IPS-20b (cell line): ENCODE measurements around the gene AKT1S1.

Experiments
- H3K27ac ChIP-seq: one replicate; pipeline ENCODE4 v1.5.1; 2013; ENCODE audit warnings: low read length
- H3K27me3 ChIP-seq: 2 replicates; pipeline ENCODE4 v1.6.1; 2013; ENCODE audit warnings: mild to moderate bottlenecking, low read length, inconsistent platforms; ENCODE audit not compliant: insufficient read depth
- H3K36me3 ChIP-seq: 2 replicates; pipeline ENCODE4 v1.6.1; 2013; ENCODE audit warnings: low read depth, mild to moderate bottlenecking, inconsistent platforms, low read length, moderate library complexity; ENCODE audit not compliant: insufficient read depth
- H3K4me1 ChIP-seq: 2 replicates; pipeline ENCODE4 v1.6.1; 2013; ENCODE audit warnings: mild to moderate bottlenecking, control low read depth, inconsistent platforms, low read length, moderate library complexity; ENCODE audit not compliant: insufficient read depth
- H3K4me3 ChIP-seq: 2 replicates; pipeline ENCODE4 v1.5.1; 2013; ENCODE audit warnings: mild to moderate bottlenecking, low read length, inconsistent platforms
- H3K9ac ChIP-seq: 2 replicates; pipeline ENCODE4 v1.6.1; 2013; ENCODE audit warnings: low read depth, mild to moderate bottlenecking, inconsistent platforms, low read length, moderate library complexity
- H3K9me3 ChIP-seq: 2 replicates; pipeline ENCODE4 v1.6.1; 2013; ENCODE audit warnings: mild to moderate bottlenecking, low read depth, low read length, inconsistent platforms; ENCODE audit not compliant: insufficient read depth

The AKT1S1 gene

DNA sequence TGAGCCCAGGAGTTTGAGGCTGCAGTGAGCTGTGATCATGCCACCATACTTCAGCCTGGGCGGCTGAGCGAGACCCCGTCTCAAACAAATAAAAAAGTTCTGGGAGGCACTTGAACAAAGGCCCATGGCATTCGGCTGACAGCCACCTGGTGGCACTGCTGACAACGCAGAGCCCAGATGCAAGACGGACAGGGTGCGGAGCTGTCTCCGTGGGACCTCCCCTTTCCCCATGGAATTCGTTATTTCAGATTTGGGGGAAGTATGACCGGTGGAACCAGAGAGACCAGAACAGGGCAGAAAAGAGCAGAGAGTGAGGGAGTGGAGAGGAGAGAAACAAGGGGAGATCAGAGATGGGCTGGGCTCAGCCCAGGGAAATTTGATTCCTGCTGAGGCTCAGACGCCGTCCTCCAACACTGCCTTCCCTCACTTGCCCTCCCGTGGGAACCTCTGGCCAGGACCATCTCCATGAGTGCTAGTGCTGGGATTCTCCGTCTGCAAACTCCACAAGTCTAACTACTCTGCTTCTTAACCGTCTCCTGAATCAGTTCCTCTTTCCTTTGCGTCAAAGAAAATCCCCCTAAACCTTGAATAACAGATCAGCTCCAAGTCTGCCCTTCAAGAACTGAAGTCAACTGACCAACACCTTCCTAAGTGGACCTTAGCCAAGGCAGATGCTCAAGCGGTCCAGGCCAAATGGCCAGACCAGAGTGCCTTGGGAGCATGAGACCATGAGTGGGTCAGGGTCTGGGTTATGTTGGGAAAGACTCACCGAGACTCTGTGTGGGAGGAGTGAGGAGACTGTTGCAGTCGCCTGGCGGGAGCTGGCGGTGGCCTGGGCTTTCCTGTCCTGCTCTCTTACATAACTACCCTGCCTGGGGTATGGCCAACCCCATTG lies 39.9 kb upstream of the AKT1S1 start:
- peaks cover 78% of the 10 kb centered on the region for H3K36me3 ChIP-seq
- H3K27me3 ChIP-seq = no peaks in the 10 kb centered on the region
- H3K27ac ChIP-seq = no peak overlapping the region
- H3K9ac ChIP-seq = no peak overlapping the region
- H3K9me3 ChIP-seq = no peaks in the 10 kb centered on the region
- H3K4me3 ChIP-seq = no peak overlapping the region
- peaks cover 3% of the 10 kb centered on the region; the same call in 1 of the 2 replicates for H3K4me1 ChIP-seq

DNA sequence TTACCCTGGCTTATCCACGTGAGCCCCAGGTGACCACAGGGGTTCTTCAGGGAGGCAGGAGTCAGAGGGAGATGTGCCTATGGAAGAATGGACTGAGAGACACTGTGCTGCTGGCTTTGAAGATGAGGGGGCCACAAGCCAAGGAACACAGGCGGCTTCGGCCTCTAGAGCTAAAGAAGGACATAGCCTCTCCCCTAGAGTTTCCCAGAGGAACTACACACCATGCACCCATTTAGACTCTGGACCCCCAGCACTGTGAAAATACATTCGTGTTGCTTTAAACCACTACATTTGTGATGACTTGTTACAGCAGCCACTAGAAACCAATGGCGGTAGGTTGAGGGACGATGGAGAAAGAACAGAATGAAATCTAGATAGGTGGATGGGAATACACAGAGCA lies 38.1 kb upstream of the AKT1S1 start:
- peaks cover 75% of the 10 kb centered on the region for H3K36me3 ChIP-seq
- no peak overlapping the region for H3K9ac ChIP-seq
- H3K27ac ChIP-seq = no peak overlapping the region
- H3K27me3 ChIP-seq = no peaks in the 10 kb centered on the region
- no peak overlapping the region for H3K4me3 ChIP-seq
- H3K9me3 ChIP-seq = no peaks in the 10 kb centered on the region
- H3K4me1 ChIP-seq = no peaks in the 10 kb centered on the region

DNA sequence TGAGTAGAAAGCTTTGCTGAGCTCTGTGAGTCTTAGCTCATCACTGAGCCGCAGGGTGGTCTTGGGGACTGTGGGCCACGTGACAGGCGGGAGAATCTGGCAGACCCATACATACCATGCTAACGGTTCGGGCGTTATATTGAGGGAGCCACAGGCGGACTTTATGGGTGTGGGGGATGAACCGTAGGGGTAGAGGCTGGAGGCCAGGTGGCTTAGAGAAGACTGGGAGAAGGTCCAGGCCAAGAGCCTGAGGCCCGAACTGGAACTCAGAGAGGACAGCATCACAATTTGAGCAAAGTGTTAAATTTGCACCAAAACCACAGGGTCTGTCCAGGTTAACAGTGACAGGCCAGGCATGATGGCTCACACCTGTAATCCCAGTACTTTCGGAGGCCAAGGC lies 36.6 kb upstream of the AKT1S1 start:
- no peak overlapping the region for H3K9ac ChIP-seq
- H3K27ac ChIP-seq = no peak overlapping the region
- no peaks in the 10 kb centered on the region for H3K4me1 ChIP-seq
- H3K27me3 ChIP-seq = no peaks in the 10 kb centered on the region
- H3K9me3 ChIP-seq = no peaks in the 10 kb centered on the region
- H3K36me3 ChIP-seq = peaks cover 83% of the 10 kb centered on the region
- no peak overlapping the region for H3K4me3 ChIP-seq

DNA sequence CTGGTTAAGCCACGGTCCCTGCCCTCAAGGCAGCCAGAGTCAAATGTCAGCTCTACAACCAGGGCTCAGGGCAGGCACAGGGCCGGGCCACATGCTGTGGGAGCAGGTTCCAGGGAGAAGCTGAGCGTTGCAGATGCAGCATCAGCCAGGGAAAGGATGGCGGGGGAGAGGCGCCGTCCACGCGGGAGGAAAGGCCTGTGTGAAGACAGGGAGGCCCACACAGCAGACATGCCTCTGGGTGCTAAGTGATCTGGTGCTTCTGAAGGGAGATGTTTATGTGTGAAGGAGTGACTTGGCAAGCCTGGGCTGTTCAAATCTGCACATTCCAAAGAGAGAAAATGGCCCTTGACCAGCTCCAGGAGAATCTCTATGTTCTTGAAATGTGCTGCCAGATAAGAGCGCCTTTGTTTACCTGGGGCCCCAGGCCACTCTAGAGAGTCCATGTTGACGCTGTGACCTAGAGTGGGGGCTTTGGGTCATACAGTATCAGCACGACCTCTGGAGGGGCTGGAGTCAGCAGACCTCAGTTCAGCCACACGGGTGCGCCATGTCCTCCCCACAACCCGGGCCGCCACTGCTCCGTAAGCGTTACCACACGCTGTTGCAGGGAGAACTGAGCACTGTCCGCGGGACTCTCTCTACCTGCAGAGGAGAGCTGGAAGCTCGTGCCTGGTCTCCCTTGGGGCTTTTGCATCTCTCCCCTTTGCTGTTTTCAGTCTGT lies 36.0 kb upstream of the AKT1S1 start:
- H3K27ac ChIP-seq = no peak overlapping the region
- no peak overlapping the region for H3K9ac ChIP-seq
- H3K27me3 ChIP-seq = no peaks in the 10 kb centered on the region
- H3K9me3 ChIP-seq = no peaks in the 10 kb centered on the region
- no peaks in the 10 kb centered on the region for H3K4me1 ChIP-seq
- H3K4me3 ChIP-seq = no peak overlapping the region
- H3K36me3 ChIP-seq = peaks cover 84% of the 10 kb centered on the region

DNA sequence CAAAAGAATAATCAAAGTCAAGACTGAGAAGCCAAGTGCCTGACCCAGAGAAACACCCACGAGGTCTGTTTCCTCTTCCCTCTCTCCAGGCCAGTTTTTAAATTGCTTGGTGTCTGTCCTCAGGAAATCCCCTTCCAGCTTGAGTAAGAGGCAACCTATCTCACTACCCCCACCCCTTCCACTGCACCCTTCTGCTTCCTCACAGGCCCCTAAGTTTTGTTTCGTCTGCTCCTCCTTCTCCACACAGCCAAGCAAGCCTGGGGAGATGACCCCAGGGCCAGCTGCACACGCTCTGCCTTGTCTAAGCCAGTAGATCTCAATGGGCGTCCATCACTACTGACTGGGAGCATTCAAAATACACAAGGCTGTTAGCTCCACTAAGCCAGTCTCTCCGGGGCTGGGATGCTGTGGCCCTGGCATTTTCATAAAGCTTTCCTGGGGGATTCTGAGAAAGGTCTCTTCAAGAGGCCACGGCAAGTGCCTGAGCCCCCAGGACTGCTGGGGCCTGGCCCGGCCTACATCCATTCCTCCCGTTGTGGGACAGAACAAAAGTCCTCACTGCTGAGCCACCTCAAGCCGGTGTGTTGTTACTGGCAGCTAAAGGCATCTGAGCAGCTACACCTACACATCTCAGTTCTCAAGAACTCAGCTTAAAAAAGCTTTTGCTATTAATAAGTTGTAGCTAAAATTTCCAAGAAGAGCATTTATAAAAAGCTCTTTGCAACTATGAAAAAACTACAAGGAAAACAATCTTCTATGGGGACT lies 34.4 kb upstream of the AKT1S1 start:
- Histone ChIP-seq H3K9me3 (no peaks in the 10 kb centered on the region), H3K36me3 (peaks cover 88% of the 10 kb centered on the region), H3K27me3 (no peaks in the 10 kb centered on the region), H3K9ac (no peak overlapping the region), H3K27ac (no peak overlapping the region), H3K4me3 (no peak overlapping the region), H3K4me1 (peaks cover 4% of the 10 kb centered on the region; the same call in 1 of the 2 replicates)

DNA sequence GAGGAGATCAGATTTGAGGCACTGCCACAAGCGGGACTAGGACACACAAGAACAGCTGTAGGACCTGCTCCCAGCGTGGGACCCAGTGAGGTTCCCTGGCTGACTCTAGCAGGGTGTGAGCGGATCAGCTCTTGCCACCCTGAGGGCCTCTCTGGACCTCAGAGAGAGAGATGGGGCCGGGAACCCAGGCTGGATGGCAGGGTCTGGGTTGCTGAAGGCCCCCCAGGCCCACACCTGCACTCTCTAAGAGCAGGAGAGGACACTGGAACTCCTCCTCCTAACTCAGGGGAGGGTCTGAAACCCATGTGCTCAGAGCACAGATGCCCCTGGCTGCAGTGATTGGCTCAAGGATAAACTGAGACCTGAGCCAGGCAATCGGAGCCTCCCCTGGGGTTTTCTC lies 33.0 kb upstream of the AKT1S1 start:
- no peak overlapping the region for H3K4me3 ChIP-seq
- peaks cover 78% of the 10 kb centered on the region for H3K36me3 ChIP-seq
- no peak overlapping the region for H3K9ac ChIP-seq
- peaks cover 7% of the 10 kb centered on the region; the same call in 1 of the 2 replicates for H3K4me1 ChIP-seq
- no peaks in the 10 kb centered on the region for H3K9me3 ChIP-seq
- H3K27ac ChIP-seq = no peak overlapping the region
- H3K27me3 ChIP-seq = no peaks in the 10 kb centered on the region

DNA sequence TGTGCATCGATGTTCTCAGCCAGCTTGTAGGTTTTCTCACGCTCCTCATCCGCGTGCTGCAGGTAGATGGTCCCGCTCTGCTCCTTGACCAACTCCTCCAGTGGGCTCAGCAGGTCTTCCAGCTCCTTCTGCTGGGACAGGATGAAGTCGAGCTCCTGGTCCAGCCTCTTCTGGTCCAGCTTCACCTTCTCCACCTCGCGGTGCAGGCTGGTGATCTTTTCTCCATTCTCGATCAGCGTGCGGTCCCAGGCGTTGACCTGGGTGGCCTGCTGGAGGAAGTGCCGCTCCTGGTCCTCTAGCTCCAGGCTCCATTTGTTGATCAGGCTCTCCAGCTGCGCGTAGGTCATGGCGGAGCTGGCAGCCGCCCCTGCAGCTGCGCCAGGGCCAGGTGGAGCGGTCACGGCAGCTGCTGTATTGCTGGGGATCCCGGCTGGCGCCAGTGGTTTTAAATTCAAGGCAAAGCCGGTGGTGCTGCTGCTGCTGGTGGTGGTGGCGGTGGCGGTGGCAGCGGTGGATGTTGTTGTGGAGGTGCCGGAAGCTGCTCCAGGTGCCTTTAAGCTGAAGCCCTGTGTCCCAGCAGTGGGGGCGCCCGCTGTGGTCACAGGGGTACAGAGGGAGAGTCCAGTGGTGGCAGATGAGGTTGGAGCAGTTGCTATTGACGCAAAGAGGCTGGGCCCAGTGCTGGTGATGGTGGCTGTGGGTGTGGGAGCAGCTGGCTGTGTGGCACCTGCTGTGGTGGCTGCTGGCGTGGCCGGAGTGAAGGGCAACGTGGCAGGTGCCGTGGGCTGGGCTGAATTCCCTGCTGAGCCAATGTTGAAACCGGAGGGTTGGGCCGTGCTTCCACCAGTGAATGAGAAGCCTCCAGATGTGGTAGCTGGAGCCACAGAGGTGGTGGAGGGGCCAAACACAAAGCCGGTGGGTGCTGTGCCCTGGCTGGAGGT lies 31.6 kb upstream of the AKT1S1 start:
- no peaks in the 10 kb centered on the region for H3K9me3 ChIP-seq
- peaks cover 66% of the 10 kb centered on the region for H3K36me3 ChIP-seq
- peaks cover 7% of the 10 kb centered on the region; the same call in 1 of the 2 replicates for H3K4me1 ChIP-seq
- H3K27ac ChIP-seq = no peak overlapping the region
- no peaks in the 10 kb centered on the region for H3K27me3 ChIP-seq
- no peak overlapping the region for H3K4me3 ChIP-seq
- H3K9ac ChIP-seq = no peak overlapping the region

DNA sequence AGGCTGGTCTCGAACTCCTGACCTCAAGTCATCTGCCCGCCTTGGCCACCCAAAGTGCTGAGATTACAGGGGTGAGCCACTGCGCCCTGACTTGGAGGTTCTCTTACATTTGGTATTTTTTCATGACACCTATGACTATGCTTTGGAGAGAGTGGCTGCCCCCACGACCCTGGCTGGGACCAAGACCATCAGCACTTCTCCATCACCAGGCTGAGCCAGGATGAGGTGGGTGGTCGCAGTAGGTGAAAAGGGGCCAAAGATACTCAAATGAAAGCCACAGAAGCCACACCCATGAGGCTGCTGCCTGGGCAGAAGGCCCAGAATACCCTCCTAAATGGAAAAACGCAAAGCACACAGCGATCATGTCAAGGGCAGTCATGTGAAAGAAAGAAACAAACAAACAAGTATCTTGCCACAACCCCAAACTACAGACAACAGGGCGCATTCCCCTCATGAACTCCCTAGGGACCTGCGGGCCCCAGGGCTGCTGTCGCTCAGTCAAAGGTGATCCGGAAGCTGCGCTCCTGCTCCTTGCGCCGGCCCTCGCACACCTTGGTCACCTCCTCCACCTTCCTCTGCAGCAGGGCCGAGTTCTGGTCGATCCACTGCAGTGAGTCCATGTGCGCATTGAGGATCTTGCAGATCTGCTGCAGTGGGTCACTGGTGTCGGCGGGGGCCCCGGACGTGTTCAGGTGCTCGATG lies 30.7 kb upstream of the AKT1S1 start:
- peaks cover 57% of the 10 kb centered on the region for H3K36me3 ChIP-seq
- no peak overlapping the region for H3K4me3 ChIP-seq
- H3K4me1 ChIP-seq = peaks cover 7% of the 10 kb centered on the region; the same call in 1 of the 2 replicates
- H3K27me3 ChIP-seq = no peaks in the 10 kb centered on the region
- H3K9me3 ChIP-seq = no peaks in the 10 kb centered on the region
- no peak overlapping the region for H3K27ac ChIP-seq
- H3K9ac ChIP-seq = no peak overlapping the region

DNA sequence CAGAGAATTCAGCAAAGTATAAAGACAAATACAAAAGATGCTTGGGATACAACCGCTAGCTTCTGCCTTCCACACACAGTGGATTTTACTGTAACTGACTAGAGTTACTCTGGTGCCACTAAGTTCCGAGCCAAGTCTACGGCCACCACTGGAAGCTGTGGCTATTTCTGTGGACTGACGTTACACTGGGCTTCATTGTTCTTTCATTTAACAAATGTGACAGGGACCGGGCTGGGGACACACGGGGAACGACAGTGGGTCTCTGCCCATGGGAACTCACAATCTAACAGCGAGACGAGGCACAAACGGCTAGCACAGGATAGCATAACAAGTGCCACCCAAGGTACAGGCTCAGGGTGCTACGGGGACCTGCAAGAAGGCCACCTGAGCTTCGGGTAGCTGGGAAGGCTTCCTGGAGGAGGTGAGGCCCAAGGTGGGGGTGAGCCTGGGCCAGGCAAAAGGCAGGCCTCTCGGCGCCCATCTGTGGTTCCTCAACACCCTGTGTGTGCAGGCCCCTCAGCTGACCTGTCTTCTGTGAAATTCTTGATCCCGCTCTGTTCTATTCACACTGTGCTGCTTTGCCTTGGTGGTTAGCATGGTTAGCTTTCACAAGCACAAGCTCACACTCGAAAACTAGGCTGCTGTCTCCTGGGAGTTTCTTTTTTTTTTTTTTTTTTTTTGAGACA lies 29.9 kb upstream of the AKT1S1 start:
- no peaks in the 10 kb centered on the region for H3K27me3 ChIP-seq
- H3K27ac ChIP-seq = no peak overlapping the region
- peaks cover 50% of the 10 kb centered on the region for H3K36me3 ChIP-seq

DNA sequence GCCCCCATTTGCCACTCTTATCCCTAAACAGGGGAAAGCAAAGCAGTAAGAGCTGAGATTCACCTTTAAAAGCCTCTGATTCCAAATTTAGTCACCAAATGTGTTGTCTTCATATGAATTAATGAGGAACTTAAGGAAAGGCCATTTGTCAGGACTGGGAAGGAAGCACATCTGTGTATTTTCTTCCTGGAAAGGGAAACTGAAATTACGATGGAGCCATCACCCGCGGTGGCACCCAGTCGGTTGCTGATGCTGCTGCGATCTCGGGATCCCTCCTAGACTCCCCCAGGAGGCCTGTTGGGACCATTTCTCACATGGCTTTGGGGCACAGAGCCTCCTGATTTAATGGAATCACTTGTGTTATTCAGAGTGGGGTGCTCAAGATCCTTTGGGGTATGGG lies 27.0 kb upstream of the AKT1S1 start:
- peaks cover 23% of the 10 kb centered on the region for H3K36me3 ChIP-seq
- H3K27ac ChIP-seq = no peak overlapping the region
- no peak overlapping the region for H3K9ac ChIP-seq
- peaks cover 7% of the 10 kb centered on the region; the same call in 1 of the 2 replicates for H3K4me1 ChIP-seq
- H3K27me3 ChIP-seq = no peaks in the 10 kb centered on the region
- no peaks in the 10 kb centered on the region for H3K9me3 ChIP-seq
- no peak overlapping the region for H3K4me3 ChIP-seq

More for the DNA sequence above, 29.9 kb upstream of the AKT1S1 start:
- peaks cover 7% of the 10 kb centered on the region; the same call in 1 of the 2 replicates for H3K4me1 ChIP-seq
- no peaks in the 10 kb centered on the region for H3K9me3 ChIP-seq
- H3K4me3 ChIP-seq = no peak overlapping the region
- H3K9ac ChIP-seq = no peak overlapping the region
